Liver (tissue), 9 donors: ENCODE data around the gene TMEM236. TPM values are rescaled to one million over a fixed set of nuclear protein-coding genes. Genes with fewer than 3 reads are reported as not detected.

ENCODE experiments used
- DNase-seq: peaks from one replicate; pipeline ENCODE4 v3.0.0-alpha.2; 2017; ENCODE audit warnings: low spot score
- H3K27ac ChIP-seq, 2 donors: one replicate each; pipeline ENCODE4 v1.7.0; 2013; ENCODE audit warnings: inconsistent platforms in 2 of 2, low read length in 2 of 2, control low read depth in 1 of 2, low read depth in 1 of 2, mild to moderate bottlenecking in 1 of 2
- H3K27me3 ChIP-seq, 4 donors: one replicate each; pipeline versions ENCODE4 v1.6.1 to v1.7.0; 2013; ENCODE audit warnings: low read length in 3 of 4, inconsistent platforms in 1 of 4, mild to moderate bottlenecking in 1 of 4, moderate library complexity in 1 of 4; ENCODE audit not compliant: control insufficient read depth in 4 of 4, insufficient read depth in 4 of 4
- H3K36me3 ChIP-seq, 4 donors: one replicate each; pipeline versions ENCODE4 v1.6.1 to v1.7.0; 2013; ENCODE audit warnings: low read length in 3 of 4, mild to moderate bottlenecking in 3 of 4, low read depth in 1 of 4, moderate library complexity in 1 of 4; ENCODE audit not compliant: control insufficient read depth in 4 of 4, insufficient read depth in 3 of 4
- H3K4me1 ChIP-seq, 4 donors: one replicate each; pipeline versions ENCODE4 v1.6.1 to v1.7.0; 2013; ENCODE audit warnings: low read length in 3 of 4, mild to moderate bottlenecking in 3 of 4, moderate library complexity in 1 of 4; ENCODE audit not compliant: control insufficient read depth in 4 of 4, insufficient read depth in 4 of 4
- H3K4me3 ChIP-seq, 3 donors: one replicate each; pipeline versions ENCODE4 v1.6.1 to v1.7.0; 2013; ENCODE audit warnings: low read length in 3 of 3, control low read depth in 1 of 3, low read depth in 1 of 3, mild to moderate bottlenecking in 1 of 3
- H3K9ac ChIP-seq, 2 donors: one replicate each; pipeline ENCODE4 v1.7.0; 2013; ENCODE audit warnings: low read length in 2 of 2, mild to moderate bottlenecking in 2 of 2, moderate library complexity in 2 of 2, control low read depth in 1 of 2, low read depth in 1 of 2
- H3K9me3 ChIP-seq, 4 donors: one replicate each; pipeline versions ENCODE4 v1.6.1 to v1.7.0; 2013; ENCODE audit warnings: low read length in 3 of 4; ENCODE audit not compliant: control insufficient read depth in 4 of 4
- ATF3 ChIP-seq: IDR thresholded peaks from 2 replicates; pipeline ENCODE4 v1.6.1; 2016; ENCODE audit warnings: antibody characterized with exemption
- CTCF ChIP-seq: fragments of 150-350 bp; IDR thresholded peaks from 2 replicates; pipeline ENCODE4 v1.5.1; 2017; ENCODE audit warnings: improper control_type of control experiment, low read depth, low read length; ENCODE audit not compliant: missing input control
- EGR1 ChIP-seq, 2 donors: IDR thresholded peaks; 2 replicates each; pipeline ENCODE4 v1.6.1; 2016 to 2018; ENCODE audit warnings: antibody characterized with exemption in 2 of 2, low read depth in 2 of 2
- FOXA1 ChIP-seq: IDR thresholded peaks from 2 replicates; pipeline ENCODE4 v1.6.1; 2016; ENCODE audit warnings: antibody characterized with exemption
- GABPA ChIP-seq, 2 donors: IDR thresholded peaks in 1 of 2; conservative IDR thresholded peaks in 1 of 2; 2 replicates each; pipeline ENCODE4 v1.6.1; 2016; ENCODE audit warnings: antibody characterized with exemption in 2 of 2, mild to moderate bottlenecking in 1 of 2, moderate library complexity in 1 of 2
- HNF4A ChIP-seq, 2 donors: conservative IDR thresholded peaks; 2 replicates each; pipeline ENCODE4 v1.6.1; 2016; ENCODE audit warnings: antibody characterized with exemption in 2 of 2, mild to moderate bottlenecking in 2 of 2
- HNF4G ChIP-seq: IDR thresholded peaks from 2 replicates; pipeline ENCODE4 v1.6.1; 2016; ENCODE audit warnings: antibody characterized with exemption
- MAX ChIP-seq: IDR thresholded peaks from 2 replicates; pipeline ENCODE4 v1.6.1; 2016; ENCODE audit warnings: antibody characterized with exemption
- NR2F2 ChIP-seq: IDR thresholded peaks from 2 replicates; pipeline ENCODE4 v1.6.1; 2016; ENCODE audit warnings: antibody characterized with exemption
- RAD21 ChIP-seq, 2 donors: IDR thresholded peaks; 2 replicates each; pipeline ENCODE4 v1.6.1; 2016; ENCODE audit warnings: antibody characterized with exemption in 2 of 2, mild to moderate bottlenecking in 2 of 2
- REST ChIP-seq: IDR thresholded peaks from 2 replicates; pipeline ENCODE4 v1.6.1; 2016; ENCODE audit warnings: antibody characterized with exemption, mild to moderate bottlenecking
- RXRA ChIP-seq, 2 donors: IDR thresholded peaks; 2 replicates each; pipeline ENCODE4 v1.6.1; 2017 to 2018; ENCODE audit warnings: antibody characterized with exemption in 2 of 2, mild to moderate bottlenecking in 1 of 2
- SP1 ChIP-seq: IDR thresholded peaks from 2 replicates; pipeline ENCODE4 v1.6.1; 2018; ENCODE audit warnings: antibody characterized with exemption, mild to moderate bottlenecking
- YY1 ChIP-seq: IDR thresholded peaks from 2 replicates; pipeline ENCODE4 v1.6.1; 2016; ENCODE audit warnings: antibody characterized with exemption, mild to moderate bottlenecking
- ZBTB33 ChIP-seq: IDR thresholded peaks from 2 replicates; pipeline ENCODE4 v1.6.1; 2016; ENCODE audit warnings: antibody characterized with exemption
- WGBS: extraction: QIAGEN DNeasy Blood & Tissue Kit; methylation state at CpG from one replicate; pipeline ENCODE4 v1.1.7; 2013; 5-methylcytosine and 5-hydroxymethylcytosine counted together
- polyA plus RNA-seq, 2 donors: library from polyadenylated mRNA; stranded (reverse) in 1 of 2; unstranded in 1 of 2; fragments of 200-250 nt in 1 of 2; fragments of >200 nt in 1 of 2; fragmentation: Nextera tagmentation in 1 of 2; extraction: Ambion mirVana in 1 of 2; gene quantifications; one replicate each; pipeline versions ENCODE4 v1.2.1 to v1.2.3, GENCODE V29; 2013 to 2015
- total RNA-seq, 2 donors: library from RNA; depleted of rRNA; stranded (reverse); fragments of >200 nt; gene quantifications; one replicate each; pipeline ENCODE4 v1.2.3, GENCODE V29; 2014
- donor health status: healthy.
- donor health status: healthy.
- donor health status: healthy.
- donor health status: healthy.
- donor health status: healthy.

Gene TMEM236
- total and polyA plus RNA-seq, 4 donors, result 0.07 to 0.28 (median 0.12) TPM

GRCh38 chr10:17765602-17766001 is 13.6 kb downstream of the TMEM236 start:
- H3K4me3 ChIP-seq, result no peak overlapping the region
- no peak overlapping the region for H3K27ac ChIP-seq
- H3K4me1 ChIP-seq, result peaks cover 0 to 2% (median 0%) of the 10 kb centered on the region in 4 donors
- TF ChIP-seq FOXA1, result no peak
- TF ChIP-seq ZBTB33, result no peak
- TF ChIP-seq GABPA (IDR thresholded peaks at IDR 0.05 in 1 of 2, conservative IDR thresholded peaks at IDR 0.05 in 1 of 2), result no peak
- no peak for TF ChIP-seq REST
- no peak for TF ChIP-seq RAD21 (IDR thresholded peaks at IDR 0.05)
- no peak for TF ChIP-seq MAX
- TF ChIP-seq RXRA (IDR thresholded peaks at IDR 0.05), result no peak
- TF ChIP-seq ATF3, result no peak
- no peak for TF ChIP-seq CTCF
- TF ChIP-seq SP1, result no peak
- no peak for TF ChIP-seq EGR1 (IDR thresholded peaks at IDR 0.05; ENCODE audit: low read depth in 2 of 2)
- no peak for TF ChIP-seq HNF4A (conservative IDR thresholded peaks at IDR 0.05)
- TF ChIP-seq HNF4G, result no peak
- TF ChIP-seq YY1, result no peak
- TF ChIP-seq NR2F2, result no peak
- 61% methylated on average over 3 of the region's 3 CpGs for WGBS
- DNase-seq, result no peak
- H3K9ac ChIP-seq, result no peak overlapping the region
- H3K9me3 ChIP-seq, result no peaks in the 10 kb centered on the region
- no peaks in the 10 kb centered on the region for H3K27me3 ChIP-seq
- no peaks in the 10 kb centered on the region for H3K36me3 ChIP-seq

- no peak overlapping the region for H3K27ac ChIP-seq
- WGBS, result 86% methylated on average over 1 of the region's 1 CpG
- no peak for TF ChIP-seq MAX
These were observed 14.7 kb downstream of the TMEM236 start for GRCh38 chr10:17766731-17767130.

More at GRCh38 chr10:17766731-17767130, 14.7 kb downstream of the TMEM236 start:
- H3K4me1 ChIP-seq, result peaks cover 0 to 2% (median 0%) of the 10 kb centered on the region in 4 donors
- H3K36me3 ChIP-seq, result no peaks in the 10 kb centered on the region
- no peak overlapping the region for H3K9ac ChIP-seq
- H3K27me3 ChIP-seq, result no peaks in the 10 kb centered on the region
- no peaks in the 10 kb centered on the region for H3K9me3 ChIP-seq
- no peak for DNase-seq
- H3K4me3 ChIP-seq, result no peak overlapping the region
